Skin of body (tissue), 2 donors: ENCODE results near the gene CTSK. TPM values are rescaled to one million over a fixed set of nuclear protein-coding genes. Genes with fewer than 3 reads are reported as not detected.
"Not testable (repeated sequence)": the region's sequence is repeated elsewhere in the genome, so short reads cannot be mapped to it uniquely, and the experiment has no call there.

Experiments used
- DNase-seq: peaks from one replicate; lab custom pipeline; 2025; lab: John Stamatoyannopoulos, UW
- total RNA-seq: library from RNA; depleted of rRNA; stranded (reverse); fragments of >200 nt; gene quantifications from one replicate; pipeline ENCODE4 v1.2.3, GENCODE V29; 2014

CTSK gene
- total RNA-seq, 1 donor from 2014 or later: 177 TPM

DNA sequence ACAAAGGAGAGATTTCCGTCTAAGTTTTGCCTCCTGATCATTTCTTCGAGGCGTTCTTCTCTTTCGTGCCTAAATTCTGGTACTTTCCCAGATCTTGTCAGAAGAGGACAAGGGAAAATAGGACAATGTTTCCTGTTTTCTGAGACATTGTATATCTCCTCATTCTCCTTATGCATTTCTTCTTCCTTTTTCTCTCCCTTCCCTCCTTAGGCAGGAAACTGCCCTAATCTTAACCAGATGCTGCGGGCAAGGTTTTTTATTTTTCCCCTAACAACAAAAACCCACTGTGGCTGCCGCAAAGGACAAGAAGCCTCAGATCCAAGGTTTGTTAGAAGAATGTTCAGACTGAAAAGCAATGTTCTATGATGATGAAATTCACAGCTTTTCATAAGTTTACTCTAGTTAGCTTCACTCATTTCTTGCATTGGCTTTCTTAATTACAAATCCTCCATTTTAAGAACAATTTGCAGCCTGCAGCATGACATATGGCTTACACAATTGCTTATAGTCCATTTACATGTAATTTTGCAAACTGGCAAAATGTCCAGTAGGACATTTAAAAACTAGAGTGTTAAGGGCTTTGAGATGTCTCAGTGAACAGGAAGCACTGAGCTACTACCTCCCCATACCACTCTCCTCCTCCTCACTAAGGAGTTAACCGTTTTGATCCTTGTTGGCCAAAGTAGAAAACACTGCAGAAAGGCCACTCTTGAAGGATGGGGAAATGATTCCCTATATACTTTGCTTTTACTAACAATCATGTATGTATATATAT is 624 bp downstream of the CTSK start:
- DNase-seq: peak; percentile 55

DNA sequence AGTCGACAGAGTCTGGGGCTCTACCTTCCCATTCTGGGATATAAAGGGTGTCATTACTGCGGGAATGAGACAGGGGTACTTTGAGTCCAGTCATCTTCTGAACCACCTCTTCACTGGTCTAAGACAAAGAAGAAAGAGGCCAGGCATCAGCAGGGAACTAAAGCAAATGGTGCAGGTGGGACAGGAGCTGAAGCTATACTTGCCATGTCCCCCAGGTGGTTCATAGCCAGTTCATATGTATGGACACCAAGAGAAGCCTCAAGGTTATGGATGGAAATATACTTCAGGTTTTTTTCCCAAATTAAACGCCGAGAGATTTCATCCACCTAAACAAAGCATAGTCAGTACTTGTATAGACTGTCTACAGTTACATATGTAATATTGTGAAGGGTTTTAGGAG is 2.2 kb downstream of the CTSK start:
- DNase-seq: no peak

- no peak for DNase-seq
These were observed 3.4 kb downstream of the CTSK start for GRCh38 chr1:150804671-150805070.

DNA sequence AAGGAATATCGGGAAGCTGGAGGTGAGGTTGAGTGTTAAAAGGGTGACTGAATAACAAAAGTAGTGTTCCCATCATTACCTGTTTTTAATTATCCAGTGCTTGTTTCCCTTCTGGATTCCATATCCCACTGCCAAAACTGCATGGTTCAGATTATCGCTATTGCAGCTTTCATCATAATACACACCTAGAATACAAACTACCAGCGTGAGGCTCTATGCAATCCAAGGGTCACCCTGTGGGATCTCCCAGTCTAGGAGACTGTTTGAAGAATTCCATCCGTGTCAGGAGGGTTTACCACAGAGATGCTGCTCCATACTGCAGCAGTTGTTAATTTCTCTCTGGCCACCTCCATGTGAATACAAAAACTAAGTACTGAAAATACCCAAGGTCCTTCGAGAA is 9.0 kb downstream of the CTSK start:
- no peak for DNase-seq

GRCh38 chr1:150798525-150798924 is 9.5 kb downstream of the CTSK start:
- DNase-seq: no peak

DNA sequence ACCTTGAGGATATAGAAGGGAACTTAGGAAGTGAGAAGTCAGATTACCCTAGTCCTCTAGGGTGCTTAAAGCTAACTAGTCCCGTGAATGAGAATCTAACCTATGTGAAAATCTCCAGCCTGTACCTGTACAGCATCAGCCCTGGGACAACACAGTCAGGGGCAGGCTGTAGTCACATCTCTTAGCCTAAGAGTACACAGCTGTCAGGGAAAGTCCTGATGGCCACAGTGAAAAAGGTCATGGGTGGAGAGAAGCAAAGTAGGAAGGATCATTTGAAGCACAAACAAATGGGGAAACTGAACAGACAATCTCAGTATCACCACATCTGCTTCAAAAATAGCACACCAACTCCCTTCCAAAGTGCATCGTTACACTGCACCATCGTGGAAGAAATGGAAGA is 11.7 kb downstream of the CTSK start:
- DNase-seq: no peak

GRCh38 chr1:150793778-150794177 is 14.3 kb downstream of the CTSK start:
- not testable (repeated sequence) for DNase-seq

GRCh38 chr1:150793221-150793620 is 14.8 kb downstream of the CTSK start:
- no peak for DNase-seq

DNA sequence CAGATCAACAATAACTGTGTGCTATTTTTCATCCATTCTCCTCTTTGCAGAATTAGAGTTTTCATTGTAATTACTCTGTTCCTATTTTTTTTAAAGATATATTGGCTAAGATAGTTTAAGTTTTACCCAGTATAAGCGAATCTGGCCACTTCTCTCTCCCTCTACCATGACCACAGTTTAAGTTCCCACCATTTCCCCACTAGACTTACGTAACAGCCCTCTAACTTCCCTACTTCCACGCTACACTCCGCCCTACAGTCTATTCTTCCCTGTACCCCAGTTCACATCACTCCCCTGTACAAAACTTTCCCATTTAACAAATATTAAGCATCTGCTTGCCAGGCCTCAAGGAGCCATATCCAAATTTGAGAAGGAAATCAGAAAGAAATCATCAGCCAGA is 16.5 kb downstream of the CTSK start:
- DNase-seq: no peak

DNA sequence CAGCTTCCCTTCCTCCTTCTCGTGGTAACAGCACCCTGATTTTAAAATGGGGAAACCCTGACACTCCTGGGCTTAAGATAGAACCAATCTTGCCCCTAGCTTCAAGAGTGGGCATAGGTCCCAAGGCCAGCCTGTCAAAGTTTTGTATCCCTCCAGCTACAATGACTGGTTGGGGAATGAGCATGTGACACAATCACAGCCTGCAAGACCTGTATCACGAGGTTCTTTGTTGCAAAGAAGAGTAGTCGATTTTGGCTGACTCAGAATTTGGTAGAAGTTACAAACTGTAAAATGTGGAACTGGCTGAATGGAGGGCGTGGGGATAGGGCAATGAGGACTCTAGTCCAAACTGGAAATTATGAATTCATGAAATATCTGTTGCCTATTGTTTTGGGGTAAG is 18.7 kb downstream of the CTSK start:
- no peak for DNase-seq

DNA sequence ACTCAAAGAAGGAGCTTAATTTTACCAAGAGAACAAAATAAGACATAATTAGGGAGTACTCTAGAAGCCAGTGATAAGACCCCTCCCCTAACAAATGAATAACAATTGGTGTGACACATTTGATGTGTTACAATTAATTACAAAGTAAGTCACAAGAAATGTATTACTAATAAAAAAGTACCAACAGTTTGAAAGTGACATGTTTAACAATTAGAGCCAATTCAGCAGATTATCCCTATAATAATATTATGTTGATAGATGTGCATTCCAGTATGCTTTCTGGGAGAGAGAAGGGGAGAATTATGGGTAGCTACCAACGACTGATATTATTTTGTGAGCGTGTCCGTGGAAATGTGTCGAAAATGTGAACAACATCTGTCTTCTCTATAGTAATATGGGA is 19.1 kb downstream of the CTSK start:
- DNase-seq: no peak

DNA sequence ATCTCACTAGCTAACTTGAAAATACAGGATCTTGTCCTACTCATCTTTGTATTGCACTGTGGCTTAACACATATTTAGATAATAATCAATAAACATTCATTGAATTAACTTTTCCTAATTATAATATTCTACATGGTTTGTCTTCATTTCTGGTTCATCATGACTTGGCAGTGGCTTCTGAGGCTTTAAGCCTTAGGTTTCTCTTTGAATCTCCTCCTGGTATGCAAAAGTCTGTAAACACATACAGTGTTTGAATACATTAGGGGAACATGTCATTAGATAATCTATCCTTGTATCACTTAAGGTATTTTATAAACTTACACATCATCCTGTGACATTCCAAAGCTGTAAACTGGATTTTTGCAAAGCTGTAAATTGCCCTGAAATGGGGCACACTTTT is 20.6 kb downstream of the CTSK start:
- no peak for DNase-seq

DNA sequence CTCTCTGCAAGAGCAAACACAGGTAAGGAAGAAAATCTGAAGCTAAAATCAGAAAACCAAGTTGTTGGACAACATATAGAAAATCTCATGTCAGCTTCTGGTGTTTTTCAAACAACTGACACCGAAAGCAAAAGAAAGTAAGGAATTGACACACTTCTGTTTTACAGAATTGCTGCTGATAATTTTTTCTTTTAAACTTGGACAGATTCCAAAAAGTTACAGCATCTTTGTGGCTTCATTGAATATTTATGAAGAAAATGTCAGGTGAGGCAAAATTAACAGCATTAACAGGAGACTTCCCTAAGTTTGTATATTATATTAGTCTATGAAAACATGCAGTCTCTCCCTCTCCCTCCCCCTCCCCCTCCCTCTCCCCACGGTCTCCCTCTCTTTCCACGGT is 27.6 kb downstream of the CTSK start:
- DNase-seq: no peak

GRCh38 chr1:150778409-150778808 is 29.7 kb downstream of the CTSK start:
- DNase-seq: no peak

DNA sequence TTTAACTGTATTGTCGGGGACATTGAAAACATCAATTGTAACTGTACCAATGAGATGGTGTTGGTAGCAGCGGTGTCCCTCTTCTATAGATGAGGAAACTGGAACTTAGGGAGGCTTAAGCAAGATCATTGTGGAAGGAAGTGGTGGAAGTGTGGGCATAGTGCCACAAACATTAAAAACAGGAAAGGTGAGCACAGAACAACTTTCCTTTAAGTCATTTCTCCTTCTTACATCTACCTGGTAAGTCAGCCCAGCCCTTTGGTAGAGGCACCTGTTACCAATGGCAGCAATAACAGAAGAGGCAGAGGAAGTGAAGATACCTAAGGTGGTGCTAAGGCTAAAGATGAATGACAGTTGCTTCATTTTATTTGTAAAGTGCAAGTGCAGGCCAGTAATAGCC is 30.5 kb downstream of the CTSK start:
- DNase-seq: no peak

- not testable (repeated sequence) for DNase-seq
These were observed 32.0 kb downstream of the CTSK start for GRCh38 chr1:150775931-150776505.

DNA sequence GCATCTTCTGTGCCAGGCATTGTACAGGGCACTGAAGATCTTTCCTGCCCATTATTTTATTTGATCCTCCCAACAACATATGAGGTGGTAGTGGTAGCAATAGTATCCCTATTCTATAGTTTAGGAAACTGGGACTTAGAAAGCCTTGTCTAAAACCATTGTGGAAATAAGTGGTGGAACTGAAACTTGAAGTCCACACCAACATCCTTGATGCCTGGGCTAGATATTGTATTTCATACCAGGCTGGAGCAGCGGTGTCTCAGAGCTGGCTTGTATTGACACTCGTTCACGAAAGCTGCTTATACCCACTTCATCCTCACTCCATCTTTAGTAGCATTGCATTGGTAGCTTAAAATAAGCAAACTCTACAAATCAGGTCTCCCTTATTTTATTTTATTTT is 32.8 kb downstream of the CTSK start:
- no peak for DNase-seq

- no peak for DNase-seq
These were observed 35.7 kb downstream of the CTSK start for GRCh38 chr1:150772326-150772725.

DNA sequence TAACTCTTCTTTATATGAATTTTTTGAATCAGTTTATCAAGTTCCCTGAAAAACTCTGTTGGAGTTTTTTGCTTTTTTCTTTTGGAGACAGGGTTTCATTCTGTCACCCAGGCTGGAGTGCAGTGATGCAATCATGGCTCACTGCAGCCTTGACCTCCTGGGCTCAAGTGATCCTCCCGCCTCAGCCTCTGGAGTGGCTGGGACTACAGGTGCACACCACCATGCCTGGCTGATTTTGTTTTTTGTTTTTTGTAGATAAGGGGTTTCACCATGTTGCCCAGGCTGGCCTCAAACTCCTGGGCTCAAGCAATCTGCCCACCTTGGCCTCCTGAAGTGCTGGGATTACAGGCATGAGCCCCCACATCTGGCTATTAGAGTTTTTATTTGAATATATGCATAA is 40.4 kb downstream of the CTSK start:
- not testable (repeated sequence) for DNase-seq

- not testable (repeated sequence) for DNase-seq
These were observed 42.1 kb downstream of the CTSK start for GRCh38 chr1:150765977-150766301.

- peak; percentile 64 for DNase-seq
These were observed 42.6 kb downstream of the CTSK start, which contains the start of gene CTSS for GRCh38 chr1:150765296-150765976. Gene CTSS (minus strand): TSS chr1:150765778. CDS start chr1:150764763, 1,015 bp downstream.

DNA sequence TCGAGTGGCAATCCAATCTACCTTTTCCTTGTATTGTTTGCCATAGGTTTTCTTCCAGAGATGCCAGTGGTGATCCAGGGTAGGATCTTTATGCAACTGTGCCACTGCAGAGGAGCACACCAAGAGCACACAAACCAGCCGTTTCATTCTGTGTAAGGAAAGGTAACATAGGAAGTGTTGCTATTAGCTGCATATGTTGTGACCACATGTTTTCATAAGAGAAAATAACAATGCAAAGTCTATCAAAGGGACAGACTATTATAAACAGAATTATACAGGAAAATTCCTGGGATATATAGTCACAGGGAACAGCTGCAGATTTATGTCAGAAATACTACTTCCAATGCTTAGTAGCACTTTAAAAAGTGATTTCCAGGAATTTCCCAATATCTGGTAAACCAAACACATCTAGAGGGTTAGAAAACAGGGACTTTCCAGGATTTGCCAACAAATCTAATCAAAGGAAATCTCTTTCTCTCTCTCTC is 43.4 kb downstream of the CTSK start:
- peak; percentile 44 for DNase-seq

- DNase-seq: no peak
These were observed 45.0 kb downstream of the CTSK start for GRCh38 chr1:150763018-150763417.
